ENCODE measurements around the gene LYPD6B. TPM values are rescaled to one million over a fixed set of nuclear protein-coding genes. Genes with fewer than 3 reads are reported as not detected.

The LYPD6B gene
- total RNA-seq, 1 donor from 2014 or later = 0.58 TPM

GRCh38 chr2:149187057-149187456, 148.6 kb downstream of the LYPD6B start:
- Mint-ChIP-seq H3K36me3 (ENCODE audit: low read depth) (no peaks in the 10 kb centered on the region), H3K27ac (no peak overlapping the region), H3K27me3 (no peaks in the 10 kb centered on the region), H3K4me3 (no peak overlapping the region), H3K4me1 (peaks cover 2% of the 10 kb centered on the region), H3K9me3 (no peaks in the 10 kb centered on the region)
- no peak for ATAC-seq (ENCODE audit: low read depth)
- intact Hi-C loops (cut with micrococcal nuclease) = no loop called here
- ChIA-PET CTCF (no interaction called here), POLR2A (no interaction called here)
- DNase-seq = no peak
- TF ChIP-seq, protein P1, sequence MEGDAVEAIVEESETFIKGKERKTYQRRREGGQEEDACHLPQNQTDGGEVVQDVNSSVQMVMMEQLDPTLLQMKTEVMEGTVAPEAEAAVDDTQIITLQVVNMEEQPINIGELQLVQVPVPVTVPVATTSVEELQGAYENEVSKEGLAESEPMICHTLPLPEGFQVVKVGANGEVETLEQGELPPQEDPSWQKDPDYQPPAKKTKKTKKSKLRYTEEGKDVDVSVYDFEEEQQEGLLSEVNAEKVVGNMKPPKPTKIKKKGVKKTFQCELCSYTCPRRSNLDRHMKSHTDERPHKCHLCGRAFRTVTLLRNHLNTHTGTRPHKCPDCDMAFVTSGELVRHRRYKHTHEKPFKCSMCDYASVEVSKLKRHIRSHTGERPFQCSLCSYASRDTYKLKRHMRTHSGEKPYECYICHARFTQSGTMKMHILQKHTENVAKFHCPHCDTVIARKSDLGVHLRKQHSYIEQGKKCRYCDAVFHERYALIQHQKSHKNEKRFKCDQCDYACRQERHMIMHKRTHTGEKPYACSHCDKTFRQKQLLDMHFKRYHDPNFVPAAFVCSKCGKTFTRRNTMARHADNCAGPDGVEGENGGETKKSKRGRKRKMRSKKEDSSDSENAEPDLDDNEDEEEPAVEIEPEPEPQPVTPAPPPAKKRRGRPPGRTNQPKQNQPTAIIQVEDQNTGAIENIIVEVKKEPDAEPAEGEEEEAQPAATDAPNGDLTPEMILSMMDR (IDR thresholded peaks at IDR 0.05) = no peak

- intact Hi-C loops (cut with micrococcal nuclease) = no loop called here
- POLR2A ChIA-PET = no interaction called here
- peaks cover 2% of the 10 kb centered on the region for H3K4me1 Mint-ChIP-seq
Measured at GRCh38 chr2:149188291-149188690, 149.8 kb downstream of the LYPD6B start.

GRCh38 chr2:149189769-149190168, 151.3 kb downstream of the LYPD6B start:
- ChIA-PET CTCF (no interaction called here), POLR2A (no interaction called here)
- Mint-ChIP-seq H3K4me1 (peaks cover 2% of the 10 kb centered on the region), H3K4me3 (no peak overlapping the region), H3K9me3 (no peaks in the 10 kb centered on the region), H3K36me3 (ENCODE audit: low read depth) (no peaks in the 10 kb centered on the region), H3K27ac (no peak overlapping the region), H3K27me3 (no peaks in the 10 kb centered on the region)
- TF ChIP-seq, protein P1 (IDR thresholded peaks at IDR 0.05) = no peak
- intact Hi-C loops (cut with micrococcal nuclease) = no loop called here
- DNase-seq = no peak
- ATAC-seq (ENCODE audit: low read depth) = no peak

More at GRCh38 chr2:149188291-149188690, 149.8 kb downstream of the LYPD6B start:
- no peak overlapping the region for H3K27ac Mint-ChIP-seq
- no peaks in the 10 kb centered on the region for H3K27me3 Mint-ChIP-seq
- TF ChIP-seq, protein P1 (IDR thresholded peaks at IDR 0.05) = no peak
- CTCF ChIA-PET = no interaction called here
- no peaks in the 10 kb centered on the region for H3K9me3 Mint-ChIP-seq
- no peak overlapping the region for H3K4me3 Mint-ChIP-seq
- DNase-seq = no peak
- ATAC-seq (ENCODE audit: low read depth) = no peak
- no peaks in the 10 kb centered on the region for H3K36me3 Mint-ChIP-seq (ENCODE audit: low read depth)

- intact Hi-C loops (cut with micrococcal nuclease) = no loop called here
- no peaks in the 10 kb centered on the region for H3K36me3 Mint-ChIP-seq (ENCODE audit: low read depth)
- TF ChIP-seq, protein P1 (IDR thresholded peaks at IDR 0.05) = no peak
- no peaks in the 10 kb centered on the region for H3K27me3 Mint-ChIP-seq
- ChIA-PET CTCF (no interaction called here), POLR2A (no interaction called here)
- H3K9me3 Mint-ChIP-seq = no peaks in the 10 kb centered on the region
- H3K4me3 Mint-ChIP-seq = no peak overlapping the region
- H3K4me1 Mint-ChIP-seq = peaks cover 2% of the 10 kb centered on the region
- no peak for DNase-seq
- no peak for ATAC-seq (ENCODE audit: low read depth)
- no peak overlapping the region for H3K27ac Mint-ChIP-seq
Measured at GRCh38 chr2:149191915-149192314, 153.4 kb downstream of the LYPD6B start.

- TF ChIP-seq, protein P1 (IDR thresholded peaks at IDR 0.05) = no peak
- no peak for DNase-seq
Measured at GRCh38 chr2:149192427-149192826, 153.9 kb downstream of the LYPD6B start.

More at GRCh38 chr2:149192427-149192826, 153.9 kb downstream of the LYPD6B start:
- intact Hi-C loops (cut with micrococcal nuclease) = no loop called here
- Mint-ChIP-seq H3K9me3 (no peaks in the 10 kb centered on the region), H3K36me3 (ENCODE audit: low read depth) (no peaks in the 10 kb centered on the region), H3K4me3 (no peak overlapping the region), H3K27me3 (no peaks in the 10 kb centered on the region), H3K4me1 (no peaks in the 10 kb centered on the region), H3K27ac (no peak overlapping the region)
- ChIA-PET POLR2A (no interaction called here), CTCF (no interaction called here)
- ATAC-seq (ENCODE audit: low read depth) = no peak
